ENCODE results near the gene MED31. TPM values are rescaled to one million over a fixed set of nuclear protein-coding genes. Genes with fewer than 3 reads are reported as not detected.
A peak's percentile ranks its signal among the peaks of the same experiment; 100 is the strongest.

Gene MED31
- total RNA-seq, 2 donors from 2014 or later, result 17.3 to 25.3 TPM

DNA sequence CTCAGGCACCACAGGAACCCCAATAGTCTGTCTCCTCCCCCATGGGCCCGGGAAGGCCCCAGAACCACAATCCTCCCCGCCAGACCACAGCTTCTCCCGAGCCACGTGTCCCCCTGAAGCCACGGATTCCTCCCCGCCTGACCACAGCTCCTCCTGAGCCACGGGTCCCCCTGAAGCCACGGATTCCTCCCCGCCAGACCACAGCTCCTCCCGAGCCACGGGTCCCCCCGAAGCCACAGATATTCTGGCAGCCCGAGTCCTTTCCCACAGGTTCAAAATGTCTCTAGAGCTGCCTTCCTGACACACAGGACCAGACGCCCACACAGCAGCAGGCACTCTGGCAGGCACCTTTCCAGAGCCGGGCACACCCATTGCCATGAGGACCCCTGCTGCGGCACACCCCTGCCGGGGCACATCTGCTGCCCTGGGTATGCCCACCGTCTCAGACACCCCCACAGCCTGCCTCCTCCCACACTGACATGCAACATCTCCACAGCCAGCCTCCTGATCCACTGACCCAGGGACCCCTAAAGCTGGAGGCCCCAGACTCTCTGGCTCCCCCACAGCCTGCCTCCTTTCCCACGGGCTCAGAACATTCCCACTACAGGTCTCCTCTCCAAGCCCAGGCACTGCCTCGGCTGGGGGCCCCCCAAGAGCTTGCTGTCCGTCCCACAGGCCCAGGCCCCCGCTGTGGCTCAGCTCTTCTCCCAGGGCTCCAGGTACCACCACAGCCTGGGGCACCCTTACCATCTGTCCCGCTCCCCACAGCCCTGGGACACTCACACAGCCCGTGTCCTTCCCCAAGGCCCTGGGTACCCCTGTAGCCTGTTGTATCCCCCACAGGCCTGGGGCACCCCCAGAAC lies 13.1 kb downstream of the MED31 start:
- Mint-ChIP-seq H3K36me3 (peaks cover 17% of the 10 kb centered on the region), H3K27me3 (no peaks in the 10 kb centered on the region), H3K4me1 (ENCODE audit: low read depth in 2 of 2) (peaks cover 33 to 38% of the 10 kb centered on the region in 2 donors), H3K4me3 (peak overlapping the region; percentile 31), H3K27ac (peak overlapping the region; percentile 50 to 95), H3K9me3 (no peaks in the 10 kb centered on the region)
- ATAC-seq, result no peak
- DNase-seq (ENCODE audit: low spot score), result no peak

DNA sequence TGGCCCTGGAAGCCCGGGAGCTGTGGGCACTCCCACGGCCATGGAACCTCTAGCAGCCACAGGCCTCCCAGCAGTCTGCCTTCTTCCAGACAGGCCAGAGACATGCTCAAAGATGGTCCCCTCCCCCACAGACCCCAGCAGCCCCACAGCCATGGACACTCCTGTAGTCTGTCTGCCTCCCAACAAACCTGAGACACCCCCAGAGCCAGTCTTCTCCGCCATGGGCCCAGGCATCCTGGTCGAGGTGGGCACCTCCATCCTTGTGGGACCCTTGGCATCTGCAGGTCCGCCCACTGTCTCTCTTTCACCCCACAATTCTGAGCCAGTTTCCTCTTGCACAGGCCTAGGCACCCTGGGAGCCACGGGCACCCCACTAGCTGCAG lies 14.0 kb downstream of the MED31 start:
- H3K36me3 Mint-ChIP-seq, result peaks cover 20% of the 10 kb centered on the region
- no peaks in the 10 kb centered on the region for H3K27me3 Mint-ChIP-seq
- H3K9me3 Mint-ChIP-seq, result no peaks in the 10 kb centered on the region
- DNase-seq (ENCODE audit: low spot score), result no peak
- peaks cover 24 to 35% of the 10 kb centered on the region in 2 donors for H3K4me1 Mint-ChIP-seq (ENCODE audit: low read depth in 2 of 2)
- no peak overlapping the region for H3K4me3 Mint-ChIP-seq
- H3K27ac Mint-ChIP-seq, result peak overlapping the region in 1 of 2 donors; percentile 77
- no peak for ATAC-seq

GRCh38 chr17:6636616-6637457 lies 14.6 kb downstream of the MED31 start:
- Mint-ChIP-seq H3K4me3 (no peak overlapping the region), H3K36me3 (peaks cover 20% of the 10 kb centered on the region), H3K27ac (peak overlapping the region in 1 of 2 donors; percentile 77), H3K27me3 (no peaks in the 10 kb centered on the region), H3K9me3 (no peaks in the 10 kb centered on the region), H3K4me1 (ENCODE audit: low read depth in 2 of 2) (peaks cover 21 to 32% of the 10 kb centered on the region in 2 donors)
- no peak for ATAC-seq
- no peak for DNase-seq (ENCODE audit: low spot score)

GRCh38 chr17:6636105-6636504 lies 15.3 kb downstream of the MED31 start:
- H3K36me3 Mint-ChIP-seq, result peaks cover 20% of the 10 kb centered on the region
- H3K4me1 Mint-ChIP-seq (ENCODE audit: low read depth in 2 of 2), result peaks cover 16 to 31% of the 10 kb centered on the region in 2 donors
- H3K27ac Mint-ChIP-seq, result no peak overlapping the region
- no peak for DNase-seq (ENCODE audit: low spot score)
- H3K9me3 Mint-ChIP-seq, result no peaks in the 10 kb centered on the region
- no peaks in the 10 kb centered on the region for H3K27me3 Mint-ChIP-seq
- ATAC-seq, result no peak
- H3K4me3 Mint-ChIP-seq, result no peak overlapping the region

- H3K9me3 Mint-ChIP-seq, result no peaks in the 10 kb centered on the region
- H3K4me1 Mint-ChIP-seq (ENCODE audit: low read depth in 2 of 2), result peaks cover 10 to 17% of the 10 kb centered on the region in 2 donors
- no peak for ATAC-seq
- H3K27ac Mint-ChIP-seq, result no peak overlapping the region
- H3K36me3 Mint-ChIP-seq, result peaks cover 30% of the 10 kb centered on the region
- no peaks in the 10 kb centered on the region for H3K27me3 Mint-ChIP-seq
- no peak for DNase-seq (ENCODE audit: low spot score)
- H3K4me3 Mint-ChIP-seq, result no peak overlapping the region
These were observed 18.1 kb downstream of the MED31 start for GRCh38 chr17:6633263-6633662.

GRCh38 chr17:6632530-6632929 lies 18.9 kb downstream of the MED31 start:
- no peaks in the 10 kb centered on the region for H3K9me3 Mint-ChIP-seq

GRCh38 chr17:6630390-6630789 lies 21.0 kb downstream of the MED31 start:
- Mint-ChIP-seq H3K9me3 (no peaks in the 10 kb centered on the region), H3K36me3 (peaks cover 33% of the 10 kb centered on the region), H3K27me3 (no peaks in the 10 kb centered on the region), H3K4me1 (ENCODE audit: low read depth in 2 of 2) (peaks cover 6 to 9% of the 10 kb centered on the region in 2 donors), H3K27ac (peak overlapping the region in 1 of 2 donors; percentile 30), H3K4me3 (no peak overlapping the region)
- ATAC-seq (no peak), DNase-seq (ENCODE audit: low spot score) (no peak)

More at GRCh38 chr17:6632530-6632929, 18.9 kb downstream of the MED31 start:
- Mint-ChIP-seq H3K27me3 (no peaks in the 10 kb centered on the region), H3K4me3 (no peak overlapping the region), H3K27ac (no peak overlapping the region), H3K36me3 (peaks cover 33% of the 10 kb centered on the region), H3K4me1 (ENCODE audit: low read depth in 2 of 2) (peaks cover 5 to 11% of the 10 kb centered on the region in 2 donors)
- DNase-seq (ENCODE audit: low spot score) (no peak), ATAC-seq (no peak)

GRCh38 chr17:6627019-6627418 lies 24.4 kb downstream of the MED31 start:
- Mint-ChIP-seq H3K27ac (no peak overlapping the region), H3K36me3 (peaks cover 18% of the 10 kb centered on the region), H3K4me3 (no peak overlapping the region), H3K4me1 (ENCODE audit: low read depth in 2 of 2) (peaks cover 6 to 9% of the 10 kb centered on the region in 2 donors), H3K9me3 (no peaks in the 10 kb centered on the region), H3K27me3 (no peaks in the 10 kb centered on the region)
- ATAC-seq, result no peak
- no peak for DNase-seq (ENCODE audit: low spot score)

- no peak for ATAC-seq
- DNase-seq (ENCODE audit: low spot score), result no peak
- Mint-ChIP-seq H3K27me3 (no peaks in the 10 kb centered on the region), H3K4me3 (no peak overlapping the region), H3K9me3 (no peaks in the 10 kb centered on the region), H3K36me3 (peaks cover 18% of the 10 kb centered on the region), H3K4me1 (ENCODE audit: low read depth in 2 of 2) (peaks cover 6 to 9% of the 10 kb centered on the region in 2 donors), H3K27ac (no peak overlapping the region)
These were observed 24.8 kb downstream of the MED31 start for GRCh38 chr17:6626616-6627015.

- ATAC-seq, result no peak
- Mint-ChIP-seq H3K4me3 (no peak overlapping the region), H3K36me3 (peaks cover 6% of the 10 kb centered on the region), H3K9me3 (no peaks in the 10 kb centered on the region), H3K4me1 (ENCODE audit: low read depth in 2 of 2) (peaks cover 0 to 4% of the 10 kb centered on the region in 2 donors), H3K27me3 (no peaks in the 10 kb centered on the region), H3K27ac (no peak overlapping the region)
- no peak for DNase-seq (ENCODE audit: low spot score)
These were observed 27.5 kb downstream of the MED31 start for GRCh38 chr17:6623941-6624340.

DNA sequence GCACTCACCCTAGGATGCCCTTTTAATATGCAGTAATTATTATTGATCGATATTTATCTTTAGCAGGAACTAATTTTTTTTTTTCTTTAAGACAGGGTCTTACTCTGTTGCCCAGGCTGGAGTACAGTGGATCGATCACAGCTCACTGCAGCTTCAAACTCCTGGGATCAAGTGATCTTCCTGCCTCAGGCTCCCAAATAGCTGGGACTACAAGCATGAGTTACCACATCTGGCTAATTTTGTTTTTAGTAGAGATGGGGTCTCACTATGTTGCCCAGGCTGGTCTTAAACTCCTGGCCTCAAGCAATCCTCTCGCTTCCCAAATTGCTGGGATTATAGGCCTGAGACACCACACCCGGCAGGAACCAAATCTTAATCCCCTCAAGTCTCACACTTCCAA lies 40.2 kb downstream of the MED31 start:
- no peak for ATAC-seq
- Mint-ChIP-seq H3K36me3 (peaks cover 14% of the 10 kb centered on the region), H3K4me1 (ENCODE audit: low read depth in 2 of 2) (no peaks in the 10 kb centered on the region), H3K4me3 (no peak overlapping the region), H3K27me3 (no peaks in the 10 kb centered on the region), H3K9me3 (no peaks in the 10 kb centered on the region), H3K27ac (no peak overlapping the region)
- DNase-seq (ENCODE audit: low spot score), result no peak

GRCh38 chr17:6610011-6610410 lies 41.4 kb downstream of the MED31 start:
- Mint-ChIP-seq H3K27me3 (no peaks in the 10 kb centered on the region), H3K9me3 (no peaks in the 10 kb centered on the region), H3K36me3 (peaks cover 21% of the 10 kb centered on the region), H3K4me1 (ENCODE audit: low read depth in 2 of 2) (no peaks in the 10 kb centered on the region), H3K27ac (no peak overlapping the region), H3K4me3 (no peak overlapping the region)
- DNase-seq (ENCODE audit: low spot score), result no peak
- no peak for ATAC-seq

DNA sequence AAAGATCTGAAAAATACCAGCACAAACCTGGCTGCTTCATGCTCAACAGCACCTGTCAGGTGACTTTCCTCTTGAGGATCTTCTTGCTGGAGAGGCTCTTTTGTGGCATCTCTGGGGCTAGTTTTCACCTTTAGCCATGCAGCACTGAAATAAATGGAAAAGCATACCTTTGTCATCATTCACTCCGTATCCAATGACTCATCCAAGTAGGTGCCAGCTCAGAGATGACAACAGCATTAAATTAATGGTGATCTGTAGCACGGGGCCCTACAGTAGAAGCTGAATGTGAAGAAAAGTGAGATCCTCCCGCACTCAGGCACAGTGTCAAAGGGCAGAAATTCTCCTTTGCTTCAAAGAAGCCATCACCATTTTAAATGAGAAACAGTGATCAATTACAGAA lies 43.1 kb downstream of the MED31 start:
- Mint-ChIP-seq H3K4me1 (ENCODE audit: low read depth in 2 of 2) (no peaks in the 10 kb centered on the region), H3K27ac (no peak overlapping the region), H3K36me3 (peaks cover 30% of the 10 kb centered on the region), H3K9me3 (no peaks in the 10 kb centered on the region), H3K4me3 (no peak overlapping the region), H3K27me3 (no peaks in the 10 kb centered on the region)
- no peak for DNase-seq (ENCODE audit: low spot score)
- ATAC-seq, result no peak

- DNase-seq (ENCODE audit: low spot score) (no peak), ATAC-seq (no peak)
- Mint-ChIP-seq H3K27me3 (no peaks in the 10 kb centered on the region), H3K36me3 (peaks cover 35% of the 10 kb centered on the region), H3K4me1 (ENCODE audit: low read depth in 2 of 2) (no peaks in the 10 kb centered on the region), H3K9me3 (no peaks in the 10 kb centered on the region), H3K4me3 (no peak overlapping the region), H3K27ac (no peak overlapping the region)
These were observed 46.3 kb downstream of the MED31 start for GRCh38 chr17:6605142-6605541.

Measured in natural killer cell treated with Interleukin-12 subunit alpha and Interleukin-12 subunit beta and Interleukin-15 and Interleukin-18, amount 100 ng/mL, for 72 hours (primary cell).